MCF 10A (cell line): ENCODE data around the gene MVB12B. TPM values are rescaled to one million over a fixed set of nuclear protein-coding genes. Genes with fewer than 3 reads are reported as not detected.

Experiments
- BruUV-seq: library from RNA; stranded (reverse); fragments of 400-500 nt; replicated peaks from 2 replicates; lab custom pipeline; 2021; lab: Mats Ljungman, UMichigan
- CTCF ChIA-PET: fragments of 300-600 bp; sonication (Branson Sonifier 250); formaldehyde crosslinking; extraction: SDS; loops from one replicate; lab custom pipeline; 2021; ENCODE audit warnings: antibody characterized with exemption, inconsistent platforms; lab: Yijun Ruan, JAX
- POLR2A ChIA-PET: fragments of 300-600, 350-650 bp; sonication (Branson Sonifier 250); formaldehyde crosslinking; extraction: SDS; loops from one replicate; lab custom pipeline; 2020; ENCODE audit warnings: antibody characterized with exemption, inconsistent platforms; lab: Yijun Ruan, JAX
- DNase-seq: peaks from one replicate; pipeline ENCODE4 v3.0.0-alpha.2; 2018; ENCODE audit not compliant: unreplicated experiment
- H3K27ac Mint-ChIP-seq: one replicate; pipeline ENCODE4 v1.8.0; 2022; ENCODE audit warnings: mild to moderate bottlenecking, low read depth, mixed read lengths; ENCODE audit not compliant: unreplicated experiment
- H3K27me3 Mint-ChIP-seq: one replicate; pipeline ENCODE4 v1.8.0; 2022; ENCODE audit warnings: mixed read lengths; ENCODE audit not compliant: insufficient read depth, unreplicated experiment
- H3K36me3 Mint-ChIP-seq: one replicate; pipeline ENCODE4 v1.8.0; 2022; ENCODE audit warnings: mild to moderate bottlenecking, moderate library complexity, mixed read lengths; ENCODE audit not compliant: insufficient read depth, unreplicated experiment
- H3K4me1 Mint-ChIP-seq: one replicate; pipeline ENCODE4 v1.8.0; 2022; ENCODE audit warnings: mixed read lengths; ENCODE audit not compliant: insufficient read depth, unreplicated experiment
- H3K4me3 Mint-ChIP-seq: one replicate; pipeline ENCODE4 v1.8.0; 2022; ENCODE audit warnings: mild to moderate bottlenecking, moderate library complexity, mixed read lengths; ENCODE audit not compliant: unreplicated experiment
- H3K9me3 Mint-ChIP-seq: one replicate; pipeline ENCODE4 v1.8.0; 2022; ENCODE audit warnings: mixed read lengths; ENCODE audit not compliant: unreplicated experiment
- intact Hi-C: fragments of 100-400 bp; cut with micrococcal nuclease; formaldehyde crosslinking; loops from 2 replicates; pipeline ENCODE4 v1.14.1; 2022
- total RNA-seq: library from RNA; stranded (reverse); gene quantifications from 2 replicates; pipeline ENCODE4 v1.2.3, GENCODE V29; 2022
- TF ChIP-seq, protein P1 (sequence below): fragments of 200-600 bp; IDR thresholded peaks from one replicate; pipeline ENCODE4 v1.8.0; 2022; ENCODE audit warnings: antibody characterized with exemption, mild to moderate bottlenecking; ENCODE audit not compliant: unreplicated experiment

The MVB12B gene
- total RNA-seq, 1 experiment from 2014 or later = 5.5 TPM

DNA sequence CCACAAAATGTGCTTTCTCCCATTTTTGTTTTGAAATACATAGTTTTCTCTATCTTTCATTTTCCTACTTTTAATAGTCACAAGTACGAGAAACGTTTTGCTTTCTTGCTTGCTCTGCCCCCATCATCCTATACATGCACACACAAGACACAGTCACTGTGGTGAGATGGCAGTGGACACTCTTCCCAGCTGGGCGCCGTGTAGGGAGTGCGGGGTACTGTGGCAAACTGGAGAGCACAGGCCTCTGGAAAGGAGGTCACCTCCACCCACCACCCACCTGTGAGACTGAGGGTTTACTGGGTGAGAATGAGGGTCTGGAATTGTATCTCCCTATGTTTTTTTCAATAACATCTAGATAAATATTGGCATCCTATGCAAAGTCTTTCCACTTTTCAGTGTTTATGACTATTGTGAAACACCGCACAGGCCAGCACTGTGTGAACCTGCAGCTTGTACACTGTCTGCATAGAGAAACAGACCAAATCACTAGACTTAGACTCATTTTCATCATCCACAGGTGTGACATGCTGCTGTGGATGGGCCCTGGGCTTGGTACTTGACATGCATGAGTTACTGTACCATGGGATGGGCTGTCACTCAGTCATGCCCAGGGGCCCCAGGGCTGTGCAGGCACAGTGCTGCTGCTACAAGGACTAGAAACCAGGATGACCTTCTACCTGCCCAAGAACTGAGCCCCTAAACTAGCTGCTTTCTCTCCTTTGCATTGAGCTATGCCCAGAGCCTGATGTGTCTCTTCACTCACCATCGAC lies 169.0 kb downstream of the MVB12B start:
- Mint-ChIP-seq H3K27ac (no peak overlapping the region), H3K27me3 (no peaks in the 10 kb centered on the region), H3K36me3 (no peaks in the 10 kb centered on the region), H3K4me3 (no peak overlapping the region), H3K9me3 (no peaks in the 10 kb centered on the region), H3K4me1 (no peaks in the 10 kb centered on the region)
- no TSS peak for BruUV-seq
- intact Hi-C loops = loop anchor here (10.0 kb wide), 1 partner anchor 751 kb away; the partner anchor contains the start of gene PBX3
- DNase-seq = no peak
- ChIA-PET CTCF (interaction anchor here (0.8 to 9.8 kb wide), 4 partner anchors 24 to 194 kb away, joined by 3 to 217 read pairs (median 4); no protein-coding TSS in a partner anchor), POLR2A (interaction anchor here (0.7 kb wide), 1 partner anchor 13 kb away, joined by 3 read pairs; no protein-coding TSS in a partner anchor)
- TF ChIP-seq, protein P1, sequence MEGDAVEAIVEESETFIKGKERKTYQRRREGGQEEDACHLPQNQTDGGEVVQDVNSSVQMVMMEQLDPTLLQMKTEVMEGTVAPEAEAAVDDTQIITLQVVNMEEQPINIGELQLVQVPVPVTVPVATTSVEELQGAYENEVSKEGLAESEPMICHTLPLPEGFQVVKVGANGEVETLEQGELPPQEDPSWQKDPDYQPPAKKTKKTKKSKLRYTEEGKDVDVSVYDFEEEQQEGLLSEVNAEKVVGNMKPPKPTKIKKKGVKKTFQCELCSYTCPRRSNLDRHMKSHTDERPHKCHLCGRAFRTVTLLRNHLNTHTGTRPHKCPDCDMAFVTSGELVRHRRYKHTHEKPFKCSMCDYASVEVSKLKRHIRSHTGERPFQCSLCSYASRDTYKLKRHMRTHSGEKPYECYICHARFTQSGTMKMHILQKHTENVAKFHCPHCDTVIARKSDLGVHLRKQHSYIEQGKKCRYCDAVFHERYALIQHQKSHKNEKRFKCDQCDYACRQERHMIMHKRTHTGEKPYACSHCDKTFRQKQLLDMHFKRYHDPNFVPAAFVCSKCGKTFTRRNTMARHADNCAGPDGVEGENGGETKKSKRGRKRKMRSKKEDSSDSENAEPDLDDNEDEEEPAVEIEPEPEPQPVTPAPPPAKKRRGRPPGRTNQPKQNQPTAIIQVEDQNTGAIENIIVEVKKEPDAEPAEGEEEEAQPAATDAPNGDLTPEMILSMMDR = no peak

DNA sequence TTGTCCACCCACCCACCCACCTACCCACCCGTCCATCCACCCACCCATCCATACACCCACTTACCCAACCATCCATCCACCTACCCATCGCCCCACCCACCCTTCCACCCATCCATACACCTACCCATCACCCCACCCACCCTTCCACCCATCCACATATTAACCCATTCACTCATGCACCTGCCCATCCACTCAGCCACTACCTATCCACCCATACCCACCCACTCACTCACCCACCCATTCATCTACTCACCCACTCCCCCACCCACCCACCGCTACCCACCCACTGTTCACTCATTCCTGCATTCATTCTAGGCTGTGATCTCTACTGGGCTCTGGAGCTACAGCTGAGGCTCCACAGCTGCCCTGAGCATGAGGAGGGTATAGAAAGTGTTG lies 169.6 kb downstream of the MVB12B start:
- intact Hi-C loops = loop anchor here (10.0 kb wide), 1 partner anchor 751 kb away; the partner anchor contains the start of gene PBX3
- BruUV-seq = no TSS peak
- ChIA-PET POLR2A (no interaction called here), CTCF (interaction anchor here (0.7 to 9.8 kb wide), 4 partner anchors 24 to 195 kb away, joined by 3 to 217 read pairs (median 4); no protein-coding TSS in a partner anchor)
- DNase-seq = no peak
- H3K4me1 Mint-ChIP-seq = no peaks in the 10 kb centered on the region
- no peaks in the 10 kb centered on the region for H3K9me3 Mint-ChIP-seq
- TF ChIP-seq, protein P1 = no peak
- no peaks in the 10 kb centered on the region for H3K36me3 Mint-ChIP-seq
- no peak overlapping the region for H3K27ac Mint-ChIP-seq
- H3K27me3 Mint-ChIP-seq = no peaks in the 10 kb centered on the region
- H3K4me3 Mint-ChIP-seq = no peak overlapping the region

DNA sequence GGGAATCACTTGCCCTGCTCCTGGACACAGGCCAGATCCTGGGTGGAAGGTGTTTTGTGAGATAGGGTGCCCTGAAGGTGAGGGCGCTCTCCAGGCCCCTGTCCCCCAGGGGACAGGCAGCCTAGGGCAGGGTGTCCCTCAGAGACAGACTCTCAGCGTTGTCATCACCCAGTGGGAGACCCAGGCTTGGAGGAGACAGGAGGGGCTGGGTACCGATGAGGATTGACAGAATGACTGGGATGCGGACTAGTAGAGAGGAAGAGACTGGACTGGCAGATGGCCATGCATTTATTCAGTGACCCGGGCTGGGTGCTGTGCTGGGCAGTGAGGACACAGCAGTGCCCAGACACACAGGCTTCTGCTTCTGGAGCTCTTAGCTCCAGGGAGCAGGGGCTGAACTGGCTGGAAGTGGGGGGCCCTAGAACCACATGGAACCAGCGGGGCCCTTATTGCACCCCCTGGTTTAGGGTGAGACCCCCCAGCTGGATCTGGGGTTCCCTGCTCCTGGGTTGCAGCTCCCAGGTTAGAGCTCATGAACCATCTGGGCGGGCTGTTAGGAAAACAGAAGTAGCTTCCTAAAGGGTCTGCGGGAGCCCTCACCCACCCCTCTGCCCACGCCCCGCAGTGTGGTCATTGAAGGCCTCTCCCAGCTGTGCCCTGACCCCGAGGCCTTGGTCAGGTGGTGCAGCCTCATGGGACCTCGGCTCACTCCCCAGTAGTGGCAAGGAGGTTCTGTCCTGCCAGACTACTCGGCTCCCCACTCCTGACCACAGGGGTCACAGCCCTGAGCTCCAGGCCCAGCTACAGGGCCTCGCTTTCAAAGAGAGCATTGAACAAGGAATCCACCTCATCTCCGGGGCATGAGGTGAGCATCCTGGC lies 170.4 kb downstream of the MVB12B start:
- no peaks in the 10 kb centered on the region for H3K27me3 Mint-ChIP-seq
- POLR2A ChIA-PET = no interaction called here
- intact Hi-C loops = loop anchor here (10.0 kb wide), 1 partner anchor 752 kb away; the partner anchor contains the start of gene PBX3
- no peak for DNase-seq
- H3K4me1 Mint-ChIP-seq = no peaks in the 10 kb centered on the region
- no peaks in the 10 kb centered on the region for H3K36me3 Mint-ChIP-seq
- TF ChIP-seq, protein P1 = no peak
- no peak overlapping the region for H3K27ac Mint-ChIP-seq
- BruUV-seq = no TSS peak
- CTCF ChIA-PET = interaction anchor here (0.6 to 9.8 kb wide), 12 partner anchors 14 to 719 kb away, joined by 3 to 217 read pairs (median 3); no protein-coding TSS in a partner anchor
- no peaks in the 10 kb centered on the region for H3K9me3 Mint-ChIP-seq
- H3K4me3 Mint-ChIP-seq = no peak overlapping the region
